ENCODE data around the gene ZC3H18.
"Not testable (repeated sequence)": the region's sequence is repeated elsewhere in the genome, so short reads cannot be mapped to it uniquely, and the experiment has no call there.

Gene ZC3H18

GRCh38 chr16:88609426-88609825 is 39.2 kb downstream of the ZC3H18 start:
- DNase-seq, result not testable (repeated sequence)

GRCh38 chr16:88610080-88610479 is 39.9 kb downstream of the ZC3H18 start:
- DNase-seq, result no peak

- DNase-seq, result no peak
Measured at GRCh38 chr16:88610909-88611812, 41.0 kb downstream of the ZC3H18 start.

GRCh38 chr16:88613293-88613692 is 43.1 kb downstream of the ZC3H18 start:
- DNase-seq, result no peak

GRCh38 chr16:88613911-88614817 is 44.0 kb downstream of the ZC3H18 start:
- no peak for DNase-seq

- DNase-seq, result no peak
Measured at GRCh38 chr16:88614818-88615580, 44.8 kb downstream of the ZC3H18 start.

- DNase-seq, result no peak
Measured at GRCh38 chr16:88616320-88616719, 46.1 kb downstream of the ZC3H18 start.

GRCh38 chr16:88616736-88617135 is 46.5 kb downstream of the ZC3H18 start:
- no peak for DNase-seq

- no peak for DNase-seq
Measured at GRCh38 chr16:88617268-88618031, 47.2 kb downstream of the ZC3H18 start.

GRCh38 chr16:88618182-88618955 is 48.2 kb downstream of the ZC3H18 start:
- no peak for DNase-seq

GRCh38 chr16:88618956-88619667 is 48.9 kb downstream of the ZC3H18 start:
- DNase-seq, result no peak

GRCh38 chr16:88619859-88620815 is 49.9 kb downstream of the ZC3H18 start:
- DNase-seq, result peak; percentile 57

- no peak for DNase-seq
Measured at GRCh38 chr16:88622125-88622524, 51.9 kb downstream of the ZC3H18 start.

GRCh38 chr16:88622866-88623265 is 52.7 kb downstream of the ZC3H18 start:
- no peak for DNase-seq

GRCh38 chr16:88623858-88624257 is 53.7 kb downstream of the ZC3H18 start:
- no peak for DNase-seq

GRCh38 chr16:88624481-88624880 is 54.3 kb downstream of the ZC3H18 start:
- no peak for DNase-seq

- DNase-seq, result no peak
Measured at GRCh38 chr16:88624977-88625576, 54.9 kb downstream of the ZC3H18 start.

GRCh38 chr16:88626646-88627045 is 56.4 kb downstream of the ZC3H18 start:
- no peak for DNase-seq

Measured in stimulated activated CD4-positive, alpha-beta T cell treated with anti-CD3 and anti-CD28 coated beads, Interleukin-4, amount 100 ng/mL, for 24 hours (primary cell).